ENCODE measurements around the gene DHX8.

DHX8 gene

DNA sequence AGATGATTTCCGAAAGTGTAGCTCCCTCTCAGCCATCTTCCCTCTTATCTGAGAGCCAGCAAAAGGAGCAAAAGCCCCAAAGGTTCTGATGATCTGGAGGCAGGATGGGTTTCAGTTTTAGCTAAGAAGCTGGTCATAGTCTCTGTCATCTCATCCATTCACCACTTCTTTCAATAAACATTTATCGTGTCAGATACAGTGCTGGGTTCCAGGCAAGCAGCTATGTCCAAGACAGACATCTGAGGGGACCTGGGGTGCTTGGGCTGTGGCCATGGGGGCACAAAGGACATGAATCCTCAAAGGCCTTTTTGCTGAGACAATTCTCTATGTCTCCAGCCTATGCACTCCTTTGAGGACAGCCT is 63.4 kb downstream of the DHX8 start:
- TF ChIP-seq, protein P1, sequence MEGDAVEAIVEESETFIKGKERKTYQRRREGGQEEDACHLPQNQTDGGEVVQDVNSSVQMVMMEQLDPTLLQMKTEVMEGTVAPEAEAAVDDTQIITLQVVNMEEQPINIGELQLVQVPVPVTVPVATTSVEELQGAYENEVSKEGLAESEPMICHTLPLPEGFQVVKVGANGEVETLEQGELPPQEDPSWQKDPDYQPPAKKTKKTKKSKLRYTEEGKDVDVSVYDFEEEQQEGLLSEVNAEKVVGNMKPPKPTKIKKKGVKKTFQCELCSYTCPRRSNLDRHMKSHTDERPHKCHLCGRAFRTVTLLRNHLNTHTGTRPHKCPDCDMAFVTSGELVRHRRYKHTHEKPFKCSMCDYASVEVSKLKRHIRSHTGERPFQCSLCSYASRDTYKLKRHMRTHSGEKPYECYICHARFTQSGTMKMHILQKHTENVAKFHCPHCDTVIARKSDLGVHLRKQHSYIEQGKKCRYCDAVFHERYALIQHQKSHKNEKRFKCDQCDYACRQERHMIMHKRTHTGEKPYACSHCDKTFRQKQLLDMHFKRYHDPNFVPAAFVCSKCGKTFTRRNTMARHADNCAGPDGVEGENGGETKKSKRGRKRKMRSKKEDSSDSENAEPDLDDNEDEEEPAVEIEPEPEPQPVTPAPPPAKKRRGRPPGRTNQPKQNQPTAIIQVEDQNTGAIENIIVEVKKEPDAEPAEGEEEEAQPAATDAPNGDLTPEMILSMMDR (IDR thresholded peaks at IDR 0.05; ENCODE audit: low read depth, low read length) = no peak
- H3K4me3 ChIP-seq (replicated peaks in 1 of 2; ENCODE audit: low read depth in 2 of 2, low read length in 2 of 2) = no peak overlapping the region
- no peak for DNase-seq (ENCODE audit: low read depth in 2 of 2)

DNA sequence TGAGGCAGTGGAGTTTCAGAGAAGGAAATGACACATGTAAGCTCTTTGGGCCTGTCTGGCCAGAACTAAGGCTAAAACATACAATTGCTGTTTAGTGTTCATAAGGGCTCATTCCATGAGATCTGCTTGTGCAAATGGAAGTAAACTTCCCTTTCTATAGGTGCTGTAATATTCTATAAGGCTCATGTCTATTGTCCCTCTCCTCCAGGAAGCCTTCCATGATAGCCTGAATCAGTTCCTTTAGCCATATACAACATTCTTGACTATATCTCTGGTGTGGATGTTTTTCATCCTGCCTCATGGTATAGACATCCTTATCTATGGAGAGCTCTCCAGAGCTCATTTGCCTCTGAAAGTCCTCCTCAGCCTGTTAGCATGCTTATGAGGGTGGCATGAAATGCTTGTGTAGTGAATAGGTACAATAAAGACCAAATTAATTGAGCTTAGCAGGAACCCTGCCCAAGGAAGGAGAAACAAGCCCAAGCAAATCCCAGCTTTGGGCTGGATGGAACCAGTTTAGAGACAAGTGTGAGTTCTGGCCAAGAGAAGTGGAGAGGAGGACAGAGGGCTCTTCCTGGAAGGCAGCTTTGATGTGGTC is 64.0 kb downstream of the DHX8 start:
- H3K4me3 ChIP-seq (replicated peaks in 1 of 2; ENCODE audit: low read depth in 2 of 2, low read length in 2 of 2) = no peak overlapping the region
- TF ChIP-seq, protein P1 (IDR thresholded peaks at IDR 0.05; ENCODE audit: low read depth, low read length) = no peak
- DNase-seq (ENCODE audit: low read depth in 2 of 2) = no peak

DNA sequence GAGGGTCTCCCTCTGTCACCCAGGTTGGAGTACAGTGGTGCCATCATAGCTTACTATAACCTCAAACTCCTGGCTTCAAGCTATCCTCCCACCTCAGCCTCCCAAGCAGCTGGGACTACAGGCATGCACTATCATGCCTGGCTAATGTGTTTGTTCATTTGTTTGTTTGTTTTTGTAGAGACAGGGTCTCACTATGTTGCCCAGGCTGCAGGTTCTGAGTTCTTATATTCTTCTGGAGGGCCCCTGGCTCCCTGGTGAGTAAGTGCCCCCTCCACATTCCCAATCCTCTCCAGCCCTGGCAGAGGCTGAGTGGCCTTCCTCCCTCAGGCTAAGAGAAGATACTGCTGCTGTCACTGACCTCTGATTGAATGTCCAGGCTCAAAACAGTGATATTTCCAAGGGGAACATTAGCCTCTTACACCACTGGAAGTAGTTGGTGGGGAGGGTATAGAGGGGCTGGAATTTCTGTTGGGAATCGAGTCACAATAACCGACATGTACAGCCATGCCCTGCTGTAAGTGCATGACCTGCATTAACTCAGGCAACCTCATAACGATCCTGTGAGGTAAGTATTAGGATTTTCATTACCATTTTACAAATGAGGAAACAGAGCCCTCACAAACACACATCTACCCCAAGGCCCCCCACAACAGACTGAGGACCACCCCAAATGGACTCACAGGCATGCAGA is 65.1 kb downstream of the DHX8 start:
- DNase-seq (ENCODE audit: low read depth in 2 of 2) = no peak
- TF ChIP-seq, protein P1 (IDR thresholded peaks at IDR 0.05; ENCODE audit: low read depth, low read length) = no peak
- no peak overlapping the region for H3K4me3 ChIP-seq (replicated peaks in 1 of 2; ENCODE audit: low read depth in 2 of 2, low read length in 2 of 2)

DNA sequence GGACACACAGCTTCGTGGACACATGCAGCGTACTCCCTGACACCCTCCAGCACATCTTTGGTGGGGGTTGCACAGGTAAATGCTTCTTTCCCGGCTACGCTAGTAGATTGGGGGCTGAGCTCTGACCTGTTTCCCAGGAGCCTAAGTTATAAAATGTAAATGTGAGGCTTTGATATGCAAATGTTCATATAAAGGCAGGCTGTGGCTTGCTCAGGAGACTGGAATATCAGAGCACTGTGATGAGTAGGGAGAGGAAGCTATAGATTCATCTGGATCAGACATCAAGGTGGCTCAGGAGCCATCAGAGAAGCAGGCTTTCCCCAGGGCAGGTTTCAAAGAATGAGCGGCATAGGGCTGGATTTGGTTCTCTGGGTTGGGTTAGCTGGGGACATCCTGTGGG is 65.7 kb downstream of the DHX8 start:
- no peak for DNase-seq (ENCODE audit: low read depth in 2 of 2)
- H3K4me3 ChIP-seq (replicated peaks in 1 of 2; ENCODE audit: low read depth in 2 of 2, low read length in 2 of 2) = no peak overlapping the region
- TF ChIP-seq, protein P1 (IDR thresholded peaks at IDR 0.05; ENCODE audit: low read depth, low read length) = no peak

DNA sequence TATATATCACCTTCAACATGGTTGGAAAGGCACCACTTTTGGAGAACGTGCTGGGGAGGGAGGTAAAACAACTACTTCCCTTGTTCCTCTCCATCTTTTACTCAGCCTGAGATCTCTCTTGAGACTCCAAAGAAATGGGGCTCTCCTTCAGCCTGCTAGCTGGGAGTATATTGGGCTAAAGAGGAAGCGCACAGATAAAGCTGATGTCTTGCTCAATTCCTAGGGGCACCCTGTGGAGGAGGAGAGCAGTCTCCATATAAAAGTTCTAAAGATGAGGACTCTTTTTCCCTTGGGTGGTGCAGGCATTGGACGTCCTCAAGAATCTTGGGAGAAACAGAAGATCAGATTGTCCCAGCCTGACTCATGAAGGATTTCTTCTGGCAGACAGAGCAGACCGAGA is 67.0 kb downstream of the DHX8 start:
- DNase-seq (ENCODE audit: low read depth in 2 of 2) = no peak
- no peak overlapping the region for H3K4me3 ChIP-seq (replicated peaks in 1 of 2; ENCODE audit: low read depth in 2 of 2, low read length in 2 of 2)
- TF ChIP-seq, protein P1 (IDR thresholded peaks at IDR 0.05; ENCODE audit: low read depth, low read length) = no peak

DNA sequence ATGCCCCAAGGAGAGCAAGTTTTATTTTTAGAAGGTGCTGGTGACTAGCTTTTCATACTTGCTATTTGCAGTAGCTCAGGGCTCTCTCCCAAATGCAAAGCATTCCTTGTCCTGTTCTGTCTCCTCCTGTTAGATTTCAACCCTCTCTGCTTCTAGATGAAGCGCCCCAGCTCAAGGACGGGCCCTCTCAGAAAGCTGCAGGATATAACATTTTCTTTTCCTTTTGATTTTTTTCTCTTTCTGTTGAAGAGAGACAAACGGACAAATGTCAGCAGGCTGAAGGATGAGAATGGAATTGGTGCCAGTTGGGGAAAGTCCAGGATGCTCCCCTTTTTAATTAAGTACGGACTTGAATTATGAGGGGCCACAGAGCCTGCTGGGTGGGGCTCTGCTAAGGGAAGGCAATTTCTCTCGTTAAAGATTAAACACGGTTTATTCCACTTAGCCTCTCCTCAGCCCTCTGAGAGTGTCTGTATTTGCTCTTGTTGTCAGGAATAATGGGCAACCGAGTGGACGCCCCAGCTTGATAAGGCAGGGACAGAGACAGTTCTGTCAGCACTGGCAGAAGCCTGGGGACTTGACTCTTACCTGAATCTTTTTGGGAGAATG is 68.6 kb downstream of the DHX8 start:
- TF ChIP-seq, protein P1 (IDR thresholded peaks at IDR 0.05; ENCODE audit: low read depth, low read length) = no peak
- H3K4me3 ChIP-seq (replicated peaks in 1 of 2; ENCODE audit: low read depth in 2 of 2, low read length in 2 of 2) = no peak overlapping the region
- DNase-seq (ENCODE audit: low read depth in 2 of 2) = no peak

Measured in cardiac fibroblast (primary cell).